OCI-LY1 (cell line): ENCODE measurements around the gene MYO10.

Experiments used
- H2AFZ ChIP-seq: fragments of 200-600 bp; sonication (generic), shearing (Covaris generic); 2 replicates; pipeline ENCODE4 v1.6.0; 2014; ENCODE audit warnings: antibody characterized with exemption, mild to moderate bottlenecking, low read length
- H3F3A ChIP-seq: fragments of 200-600 bp; sonication (generic), shearing (Covaris generic); 2 replicates; pipeline ENCODE4 v1.6.0; 2014; ENCODE audit warnings: mild to moderate bottlenecking, antibody characterized with exemption, low read length, moderate library complexity; ENCODE audit not compliant: insufficient read depth
- H3K27ac ChIP-seq: fragments of 200-600 bp; sonication (generic); 2 replicates; pipeline ENCODE4 v1.5.1; 2014; ENCODE audit warnings: low read length, mixed run types, mild to moderate bottlenecking, low read depth; ENCODE audit not compliant: poor library complexity, severe bottlenecking
- H3K27me3 ChIP-seq: fragments of 200-600 bp; sonication (generic); 2 replicates; pipeline ENCODE4 v1.6.0; 2014; ENCODE audit warnings: antibody characterized with exemption, mild to moderate bottlenecking, low read length, moderate library complexity; ENCODE audit not compliant: insufficient read depth
- H3K36me3 ChIP-seq: fragments of 200-600 bp; sonication (generic); 2 replicates; pipeline ENCODE4 v1.6.1; 2014; ENCODE audit warnings: mild to moderate bottlenecking, antibody characterized with exemption, low read length, moderate library complexity, mixed read lengths; ENCODE audit not compliant: insufficient read depth
- H3K4me1 ChIP-seq: fragments of 200-600 bp; sonication (generic); 2 replicates; pipeline ENCODE4 v1.5.1; 2014; ENCODE audit warnings: mild to moderate bottlenecking, low read length, moderate library complexity; ENCODE audit not compliant: insufficient read depth, severe bottlenecking
- H3K4me2 ChIP-seq: fragments of 200-600 bp; sonication (generic), shearing (Covaris generic); 2 replicates; pipeline ENCODE4 v1.6.1; 2014; ENCODE audit warnings: low read length
- H3K4me3 ChIP-seq: fragments of 200-600 bp; sonication (generic); 2 replicates; pipeline ENCODE4 v1.5.1; 2014; ENCODE audit warnings: low read length, low read depth, mild to moderate bottlenecking, mixed read lengths; ENCODE audit not compliant: poor library complexity, severe bottlenecking
- H3K79me2 ChIP-seq: fragments of 200-600 bp; shearing (Covaris generic); 2 replicates; pipeline ENCODE4 v1.6.1; 2016; ENCODE audit warnings: mixed run types, low read length, mixed read lengths; ENCODE audit not compliant: insufficient read depth
- H3K9ac ChIP-seq: fragments of 200-600 bp; sonication (generic), shearing (Covaris generic); 2 replicates; pipeline ENCODE4 v1.6.1; 2014; ENCODE audit warnings: mild to moderate bottlenecking, low read length, mixed read lengths
- H3K9me2 ChIP-seq: fragments of 200-600 bp; sonication (generic), shearing (Covaris generic); 2 replicates; pipeline ENCODE4 v1.6.1; 2014; ENCODE audit warnings: low read depth, mild to moderate bottlenecking, low read length, mixed read lengths
- H3K9me3 ChIP-seq: fragments of 200-600 bp; shearing (Covaris generic); 2 replicates; pipeline ENCODE4 v1.6.1; 2014; ENCODE audit warnings: low read length, mixed read lengths
- H4K20me1 ChIP-seq: fragments of 200-600 bp; sonication (generic), shearing (Covaris generic); 2 replicates; pipeline ENCODE4 v1.6.0; 2016; ENCODE audit warnings: mild to moderate bottlenecking, low read length; ENCODE audit not compliant: insufficient read depth
- EZH2 ChIP-seq: fragments of 200-600 bp; sonication (generic), shearing (Covaris generic); IDR thresholded peaks from 2 replicates; pipeline ENCODE4 v1.8.0; 2017; ENCODE audit warnings: borderline replicate concordance, mixed run types, mild to moderate bottlenecking, antibody characterized with exemption, low read length, moderate library complexity, mixed read lengths
- TF ChIP-seq, protein P1 (sequence below): fragments of 200-600 bp; sonication (generic), shearing (Covaris generic); IDR thresholded peaks from 2 replicates; pipeline ENCODE4 v1.5.1; 2017; ENCODE audit warnings: mild to moderate bottlenecking, antibody characterized with exemption, low read length, moderate library complexity, mixed read lengths

Gene MYO10

GRCh38 chr5:16891033-16891432 lies 45.1 kb downstream of the MYO10 start:
- no peaks in the 10 kb centered on the region for H3K36me3 ChIP-seq
- H3K79me2 ChIP-seq, result no peaks in the 10 kb centered on the region
- no peak overlapping the region for H3K27ac ChIP-seq
- H3K4me2 ChIP-seq, result no peak overlapping the region
- H3K4me3 ChIP-seq, result no peak overlapping the region
- H2AFZ ChIP-seq, result no peak overlapping the region
- H3F3A ChIP-seq, result no peaks in the 10 kb centered on the region
- no peaks in the 10 kb centered on the region for H3K9me3 ChIP-seq
- no peaks in the 10 kb centered on the region for H3K27me3 ChIP-seq
- H3K9me2 ChIP-seq, result no peaks in the 10 kb centered on the region
- no peaks in the 10 kb centered on the region for H4K20me1 ChIP-seq
- TF ChIP-seq, protein P1, sequence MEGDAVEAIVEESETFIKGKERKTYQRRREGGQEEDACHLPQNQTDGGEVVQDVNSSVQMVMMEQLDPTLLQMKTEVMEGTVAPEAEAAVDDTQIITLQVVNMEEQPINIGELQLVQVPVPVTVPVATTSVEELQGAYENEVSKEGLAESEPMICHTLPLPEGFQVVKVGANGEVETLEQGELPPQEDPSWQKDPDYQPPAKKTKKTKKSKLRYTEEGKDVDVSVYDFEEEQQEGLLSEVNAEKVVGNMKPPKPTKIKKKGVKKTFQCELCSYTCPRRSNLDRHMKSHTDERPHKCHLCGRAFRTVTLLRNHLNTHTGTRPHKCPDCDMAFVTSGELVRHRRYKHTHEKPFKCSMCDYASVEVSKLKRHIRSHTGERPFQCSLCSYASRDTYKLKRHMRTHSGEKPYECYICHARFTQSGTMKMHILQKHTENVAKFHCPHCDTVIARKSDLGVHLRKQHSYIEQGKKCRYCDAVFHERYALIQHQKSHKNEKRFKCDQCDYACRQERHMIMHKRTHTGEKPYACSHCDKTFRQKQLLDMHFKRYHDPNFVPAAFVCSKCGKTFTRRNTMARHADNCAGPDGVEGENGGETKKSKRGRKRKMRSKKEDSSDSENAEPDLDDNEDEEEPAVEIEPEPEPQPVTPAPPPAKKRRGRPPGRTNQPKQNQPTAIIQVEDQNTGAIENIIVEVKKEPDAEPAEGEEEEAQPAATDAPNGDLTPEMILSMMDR, result no peak
- TF ChIP-seq EZH2, result no peak
- no peaks in the 10 kb centered on the region for H3K4me1 ChIP-seq
- H3K9ac ChIP-seq, result no peak overlapping the region

- no peaks in the 10 kb centered on the region for H3K36me3 ChIP-seq
- H4K20me1 ChIP-seq, result no peaks in the 10 kb centered on the region
- no peak overlapping the region for H3K9ac ChIP-seq
- H2AFZ ChIP-seq, result no peak overlapping the region
- H3K4me1 ChIP-seq, result no peaks in the 10 kb centered on the region
- no peak overlapping the region for H3K4me3 ChIP-seq
- H3F3A ChIP-seq, result no peaks in the 10 kb centered on the region
- H3K4me2 ChIP-seq, result no peak overlapping the region
- no peaks in the 10 kb centered on the region for H3K27me3 ChIP-seq
- no peak overlapping the region for H3K27ac ChIP-seq
- H3K9me3 ChIP-seq, result no peaks in the 10 kb centered on the region
- H3K79me2 ChIP-seq, result no peaks in the 10 kb centered on the region
- H3K9me2 ChIP-seq, result no peaks in the 10 kb centered on the region
- TF ChIP-seq, protein P1, result no peak
- TF ChIP-seq EZH2, result no peak
Measured at GRCh38 chr5:16889972-16890519, 46.0 kb downstream of the MYO10 start.

DNA sequence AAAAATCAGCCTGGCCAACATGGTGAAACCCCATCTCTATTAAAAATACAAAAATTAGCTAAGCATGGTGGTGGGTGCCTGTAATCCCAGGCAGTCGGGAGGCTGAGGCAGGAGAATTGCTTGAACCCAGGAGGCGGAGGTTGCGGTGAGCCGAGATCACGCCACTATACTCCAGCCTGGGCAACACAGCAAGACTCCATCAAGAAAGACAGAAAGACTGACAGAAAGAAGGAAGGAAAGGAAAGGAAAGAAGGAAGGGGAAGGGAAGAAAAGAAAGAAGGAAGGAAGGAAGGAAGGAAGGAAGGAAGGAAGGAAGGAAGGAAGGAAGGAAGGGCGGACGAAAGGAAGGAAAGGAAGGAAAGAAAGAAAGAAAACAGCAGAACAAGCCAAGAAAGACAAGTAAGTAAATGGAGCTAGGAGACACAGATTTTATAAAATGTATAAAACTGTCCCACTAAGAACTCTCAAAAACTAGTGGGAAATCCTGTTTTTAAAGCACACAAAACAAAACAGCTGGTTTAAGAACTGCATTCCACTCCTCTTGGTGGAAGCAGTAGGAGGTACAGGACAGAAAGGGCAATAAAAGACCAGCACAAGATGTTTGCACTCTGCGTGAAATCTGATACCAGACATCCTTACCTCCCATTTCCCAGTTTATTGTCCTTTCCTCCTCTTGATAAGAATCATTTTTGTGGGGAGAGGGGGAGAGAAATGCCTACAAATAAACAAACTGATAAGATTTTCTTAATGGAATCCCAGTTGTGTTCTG lies 46.7 kb downstream of the MYO10 start:
- Histone ChIP-seq H3K27me3 (no peaks in the 10 kb centered on the region), H3K9ac (no peak overlapping the region), H3K79me2 (no peaks in the 10 kb centered on the region), H3F3A (no peaks in the 10 kb centered on the region), H3K9me3 (no peaks in the 10 kb centered on the region), H2AFZ (no peak overlapping the region), H3K36me3 (no peaks in the 10 kb centered on the region), H3K4me2 (no peak overlapping the region), H4K20me1 (no peaks in the 10 kb centered on the region), H3K4me1 (no peaks in the 10 kb centered on the region), H3K9me2 (no peaks in the 10 kb centered on the region), H3K27ac (no peak overlapping the region), H3K4me3 (no peak overlapping the region)
- no peak for TF ChIP-seq EZH2
